Fibroblast of mammary gland (primary cell): Measurements from ENCODE around the gene TNFRSF21.

Source experiments
- DNase-seq: peaks from one replicate; pipeline ENCODE4 v3.0.0-alpha.2; 2010; ENCODE audit warnings: low read depth
- H3K4me3 ChIP-seq: 2 replicates; pipeline ENCODE4 v1.5.1; 2011; ENCODE audit warnings: low read depth, mild to moderate bottlenecking, low read length, moderate library complexity; ENCODE audit not compliant: control insufficient read depth
- CTCF ChIP-seq: conservative IDR thresholded peaks from 2 replicates; pipeline ENCODE4 v1.5.1; 2011; ENCODE audit warnings: low read depth, low read length, inconsistent platforms; ENCODE audit not compliant: control insufficient read depth, insufficient read depth

TNFRSF21 gene

GRCh38 chr6:47256361-47256760 is 53.3 kb downstream of the TNFRSF21 start:
- no peak overlapping the region for H3K4me3 ChIP-seq
- peak; percentile 21 for DNase-seq
- no peak for TF ChIP-seq CTCF

- no peak overlapping the region for H3K4me3 ChIP-seq
- no peak for TF ChIP-seq CTCF
- no peak for DNase-seq
These were observed 54.8 kb downstream of the TNFRSF21 start for GRCh38 chr6:47254906-47255305.

DNA sequence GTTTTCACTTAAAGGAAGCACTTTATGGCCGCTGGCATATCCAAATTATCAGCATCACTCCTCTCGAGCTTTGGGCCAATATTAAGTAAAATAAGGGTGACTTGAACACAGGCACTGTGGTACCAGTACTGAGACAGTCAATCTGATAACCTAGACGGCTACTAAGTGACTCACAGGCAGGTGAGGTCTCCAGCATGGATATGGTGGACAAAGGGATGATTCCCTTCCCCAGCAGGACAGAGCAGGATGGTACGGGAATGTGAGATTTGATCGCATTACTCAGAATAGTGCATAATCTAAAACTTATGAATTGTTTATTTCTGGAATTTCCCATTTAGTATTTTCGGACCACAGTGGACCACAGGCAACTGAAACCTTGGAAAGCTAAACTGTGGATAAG is 55.7 kb downstream of the TNFRSF21 start:
- TF ChIP-seq CTCF = no peak
- H3K4me3 ChIP-seq = no peak overlapping the region
- DNase-seq = no peak

DNA sequence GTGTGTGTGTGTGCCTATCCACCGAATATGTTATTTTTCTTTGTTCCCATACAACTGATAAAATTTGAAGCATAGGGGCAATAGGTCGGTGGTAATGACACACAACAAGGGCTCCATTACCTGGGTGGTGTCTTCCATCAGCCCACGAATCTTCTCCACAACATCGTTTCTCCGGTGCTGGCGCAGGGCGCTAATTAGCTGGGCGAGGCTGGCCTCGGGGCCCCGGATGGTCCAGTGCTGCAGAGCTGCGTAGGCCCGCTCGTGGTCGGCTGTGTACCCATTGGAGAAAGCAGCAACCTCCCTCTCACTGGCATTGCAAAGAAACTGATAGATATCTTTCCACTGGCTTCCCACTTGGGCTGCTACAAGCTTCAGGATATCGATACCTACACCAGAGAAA is 56.6 kb downstream of the TNFRSF21 start:
- no peak for TF ChIP-seq CTCF
- no peak for DNase-seq
- H3K4me3 ChIP-seq = no peak overlapping the region

GRCh38 chr6:47252633-47253032 is 57.1 kb downstream of the TNFRSF21 start:
- no peak overlapping the region for H3K4me3 ChIP-seq
- DNase-seq = no peak
- TF ChIP-seq CTCF = no peak

GRCh38 chr6:47251396-47251795 is 58.3 kb downstream of the TNFRSF21 start:
- no peak overlapping the region for H3K4me3 ChIP-seq
- TF ChIP-seq CTCF = no peak
- DNase-seq = no peak

- H3K4me3 ChIP-seq = no peak overlapping the region
- TF ChIP-seq CTCF = no peak
- no peak for DNase-seq
These were observed 59.4 kb downstream of the TNFRSF21 start for GRCh38 chr6:47250302-47250701.
